MCF 10A (cell line): ENCODE measurements around the gene TMEM181. TPM values are rescaled to one million over a fixed set of nuclear protein-coding genes. Genes with fewer than 3 reads are reported as not detected.

Source experiments
- BruUV-seq: library from RNA; stranded (reverse); fragments of 400-500 nt; replicated peaks from 2 replicates; lab custom pipeline; 2021; lab: Mats Ljungman, UMichigan
- CTCF ChIA-PET: fragments of 300-600 bp; sonication (Branson Sonifier 250); formaldehyde crosslinking; extraction: SDS; loops from one replicate; lab custom pipeline; 2021; ENCODE audit warnings: antibody characterized with exemption, inconsistent platforms; lab: Yijun Ruan, JAX
- POLR2A ChIA-PET: fragments of 300-600, 350-650 bp; sonication (Branson Sonifier 250); formaldehyde crosslinking; extraction: SDS; loops from one replicate; lab custom pipeline; 2020; ENCODE audit warnings: antibody characterized with exemption, inconsistent platforms; lab: Yijun Ruan, JAX
- DNase-seq: peaks from one replicate; pipeline ENCODE4 v3.0.0-alpha.2; 2018; ENCODE audit not compliant: unreplicated experiment
- H3K27ac Mint-ChIP-seq: one replicate; pipeline ENCODE4 v1.8.0; 2022; ENCODE audit warnings: mild to moderate bottlenecking, low read depth, mixed read lengths; ENCODE audit not compliant: unreplicated experiment
- H3K27me3 Mint-ChIP-seq: one replicate; pipeline ENCODE4 v1.8.0; 2022; ENCODE audit warnings: mixed read lengths; ENCODE audit not compliant: insufficient read depth, unreplicated experiment
- H3K36me3 Mint-ChIP-seq: one replicate; pipeline ENCODE4 v1.8.0; 2022; ENCODE audit warnings: mild to moderate bottlenecking, moderate library complexity, mixed read lengths; ENCODE audit not compliant: insufficient read depth, unreplicated experiment
- H3K4me1 Mint-ChIP-seq: one replicate; pipeline ENCODE4 v1.8.0; 2022; ENCODE audit warnings: mixed read lengths; ENCODE audit not compliant: insufficient read depth, unreplicated experiment
- H3K4me3 Mint-ChIP-seq: one replicate; pipeline ENCODE4 v1.8.0; 2022; ENCODE audit warnings: mild to moderate bottlenecking, moderate library complexity, mixed read lengths; ENCODE audit not compliant: unreplicated experiment
- H3K9me3 Mint-ChIP-seq: one replicate; pipeline ENCODE4 v1.8.0; 2022; ENCODE audit warnings: mixed read lengths; ENCODE audit not compliant: unreplicated experiment
- CTCF ChIP-seq: fragments of 200-600 bp; IDR thresholded peaks from one replicate; pipeline ENCODE4 v1.8.0; 2022; ENCODE audit warnings: antibody characterized with exemption, mild to moderate bottlenecking; ENCODE audit not compliant: unreplicated experiment
- intact Hi-C: fragments of 100-400 bp; cut with micrococcal nuclease; formaldehyde crosslinking; loops from 2 replicates; pipeline ENCODE4 v1.14.1; 2022
- total RNA-seq: library from RNA; stranded (reverse); gene quantifications from 2 replicates; pipeline ENCODE4 v1.2.3, GENCODE V29; 2022

Gene TMEM181
- total RNA-seq, 1 experiment from 2014 or later, result 25.3 TPM

- intact Hi-C loops, result no loop called here
- H3K9me3 Mint-ChIP-seq, result no peaks in the 10 kb centered on the region
- POLR2A ChIA-PET, result interaction anchor here (1.1 to 1.5 kb wide), 2 partner anchors 17 to 19 kb away, joined by 4 read pairs; no protein-coding TSS in a partner anchor
- no TSS peak for BruUV-seq
- no peak for DNase-seq
- peaks cover 5% of the 10 kb centered on the region for H3K4me1 Mint-ChIP-seq
- TF ChIP-seq CTCF, result no peak
- no peak overlapping the region for H3K27ac Mint-ChIP-seq
- no peak overlapping the region for H3K4me3 Mint-ChIP-seq
- H3K27me3 Mint-ChIP-seq, result no peaks in the 10 kb centered on the region
- no peaks in the 10 kb centered on the region for H3K36me3 Mint-ChIP-seq
- CTCF ChIA-PET, result interaction anchor here (0.5 to 4.7 kb wide), 4 partner anchors 9 to 449 kb away, joined by 3 to 38 read pairs (median 10); no protein-coding TSS in a partner anchor
Observed at GRCh38 chr6:158662607-158662953, 102.7 kb downstream of the TMEM181 start.

- DNase-seq, result no peak
- CTCF ChIA-PET, result interaction anchor here (1.1 to 4.7 kb wide), 3 partner anchors 16 to 449 kb away, joined by 3 to 38 read pairs (median 13); no protein-coding TSS in a partner anchor
- Mint-ChIP-seq H3K27ac (no peak overlapping the region), H3K27me3 (no peaks in the 10 kb centered on the region), H3K4me1 (peaks cover 5% of the 10 kb centered on the region), H3K4me3 (no peak overlapping the region), H3K36me3 (no peaks in the 10 kb centered on the region), H3K9me3 (no peaks in the 10 kb centered on the region)
- BruUV-seq, result no TSS peak
- POLR2A ChIA-PET, result interaction anchor here (0.5 to 1.5 kb wide), 3 partner anchors 19 to 118 kb away, joined by 3 to 4 read pairs (median 3); no protein-coding TSS in a partner anchor
- intact Hi-C loops, result no loop called here
- TF ChIP-seq CTCF, result no peak
Observed at GRCh38 chr6:158662954-158663624, 103.2 kb downstream of the TMEM181 start.

GRCh38 chr6:158663625-158664165 lies 103.8 kb downstream of the TMEM181 start:
- H3K36me3 Mint-ChIP-seq, result no peaks in the 10 kb centered on the region
- H3K27ac Mint-ChIP-seq, result no peak overlapping the region
- H3K4me1 Mint-ChIP-seq, result peaks cover 10% of the 10 kb centered on the region
- ChIA-PET CTCF (interaction anchor here (0.6 to 1.7 kb wide), 3 partner anchors 14 to 123 kb away, joined by 3 to 7 read pairs (median 4); no protein-coding TSS in a partner anchor), POLR2A (interaction anchor here (0.5 to 0.6 kb wide), 2 partner anchors 25 to 117 kb away, joined by 3 read pairs; no protein-coding TSS in a partner anchor)
- no TSS peak for BruUV-seq
- H3K4me3 Mint-ChIP-seq, result no peak overlapping the region
- H3K27me3 Mint-ChIP-seq, result no peaks in the 10 kb centered on the region
- TF ChIP-seq CTCF, result no peak
- DNase-seq, result no peak
- intact Hi-C loops, result no loop called here
- no peaks in the 10 kb centered on the region for H3K9me3 Mint-ChIP-seq

GRCh38 chr6:158665332-158665731 lies 105.4 kb downstream of the TMEM181 start:
- Mint-ChIP-seq H3K27ac (no peak overlapping the region), H3K4me3 (no peak overlapping the region), H3K27me3 (no peaks in the 10 kb centered on the region), H3K36me3 (no peaks in the 10 kb centered on the region), H3K4me1 (peaks cover 13% of the 10 kb centered on the region), H3K9me3 (no peaks in the 10 kb centered on the region)
- intact Hi-C loops, result no loop called here
- TF ChIP-seq CTCF, result no peak
- POLR2A ChIA-PET, result no interaction called here
- BruUV-seq, result no TSS peak
- CTCF ChIA-PET, result interaction anchor here (1.7 kb wide), 1 partner anchor 12 kb away, joined by 7 read pairs; no protein-coding TSS in a partner anchor
- no peak for DNase-seq
